WTC11 (cell line): Measurements from ENCODE around the gene ZBTB44. TPM values are rescaled to one million over a fixed set of nuclear protein-coding genes. Genes with fewer than 3 reads are reported as not detected.

Source experiments
- ATAC-seq: fragments of 200-7000 bp; cut with Tn5 transposase; 2 replicates; pipeline ENCODE4 v1.10.0; 2021; ENCODE audit warnings: mild to moderate bottlenecking, moderate library complexity
- CTCF ChIA-PET: fragments of 300-600 bp; sonication (Branson Sonifier 250); formaldehyde crosslinking; loops from one replicate; lab custom pipeline; 2021; ENCODE audit warnings: antibody characterized with exemption; lab: Charles Lee
- POLR2A ChIA-PET: fragments of 350-600 bp; sonication (Branson Sonifier 250); formaldehyde crosslinking; loops from one replicate; lab custom pipeline; 2021; ENCODE audit warnings: antibody characterized with exemption; lab: Charles Lee
- DNase-seq: peaks from one replicate; pipeline ENCODE4 v3.0.0; 2021; ENCODE audit warnings: low spot score
- H3K27ac Mint-ChIP-seq: 2 replicates; pipeline ENCODE4 v1.8.0; 2021; ENCODE audit warnings: mixed read lengths
- H3K27me3 Mint-ChIP-seq: 2 replicates; pipeline ENCODE4 v1.8.0; 2021; ENCODE audit warnings: low read depth, mild to moderate bottlenecking, moderate library complexity, mixed read lengths
- H3K36me3 Mint-ChIP-seq: 2 replicates; pipeline ENCODE4 v1.8.0; 2021; ENCODE audit warnings: mixed read lengths
- H3K4me1 Mint-ChIP-seq: 2 replicates; pipeline ENCODE4 v1.8.0; 2022; ENCODE audit warnings: mixed read lengths
- H3K4me3 Mint-ChIP-seq: 2 replicates; pipeline ENCODE4 v1.8.0; 2021; ENCODE audit warnings: mild to moderate bottlenecking, moderate library complexity, mixed read lengths
- H3K9me3 Mint-ChIP-seq: 2 replicates; pipeline ENCODE4 v1.8.0; 2021; ENCODE audit warnings: mixed read lengths
- ATF2 ChIP-seq: sonication (generic); formaldehyde crosslinking; IDR thresholded peaks from 2 replicates; pipeline ENCODE4 v1.8.1; 2022; ENCODE audit warnings: low read depth, missing genetic modification reagents, borderline replicate concordance
- CTCF ChIP-seq: fragments of 200-600 bp; IDR thresholded peaks from 2 replicates; pipeline ENCODE4 v1.8.0; 2022; ENCODE audit warnings: antibody characterized with exemption
- JAZF1 ChIP-seq: fragments of 250-450 bp; sonication (Bioruptor Pico); IDR thresholded peaks from 2 replicates; pipeline ENCODE4 v1.9.0; 2021; ENCODE audit warnings: moderate library complexity, mild to moderate bottlenecking, inconsistent platforms
- NFATC4 ChIP-seq: fragments of 250-450 bp; sonication (Bioruptor Pico); IDR thresholded peaks from 2 replicates; pipeline ENCODE4 v1.9.0; 2021; ENCODE audit warnings: mild to moderate bottlenecking
- NFYB ChIP-seq: sonication (generic); formaldehyde crosslinking; conservative IDR thresholded peaks from 2 replicates; pipeline ENCODE4 v1.8.0; 2022; ENCODE audit warnings: low read depth, missing genetic modification reagents
- NR1H2 ChIP-seq: sonication (generic); formaldehyde crosslinking; IDR thresholded peaks from 2 replicates; pipeline ENCODE4 v1.9.0; 2021; ENCODE audit warnings: mild to moderate bottlenecking, moderate library complexity, missing genetic modification reagents
- RORB ChIP-seq: fragments of 250-450 bp; sonication (Bioruptor Pico); IDR thresholded peaks from 2 replicates; pipeline ENCODE4 v1.9.0; 2021; ENCODE audit warnings: mild to moderate bottlenecking
- SMAD3 ChIP-seq: sonication (generic); formaldehyde crosslinking; IDR thresholded peaks from 2 replicates; pipeline ENCODE4 v1.8.0; 2022; ENCODE audit warnings: missing genetic modification reagents, mild to moderate bottlenecking, borderline replicate concordance
- SOX15 ChIP-seq: fragments of 250-450 bp; sonication (Bioruptor Pico); IDR thresholded peaks from 2 replicates; pipeline ENCODE4 v1.9.0; 2021; ENCODE audit warnings: mild to moderate bottlenecking
- TEAD1 ChIP-seq: sonication (generic); formaldehyde crosslinking; IDR thresholded peaks from 2 replicates; pipeline ENCODE4 v1.8.0; 2022; ENCODE audit warnings: mild to moderate bottlenecking, missing genetic modification reagents
- TP53 ChIP-seq: sonication (generic); formaldehyde crosslinking; IDR thresholded peaks from 2 replicates; pipeline ENCODE4 v1.8.1; 2023; ENCODE audit warnings: mild to moderate bottlenecking, missing genetic modification reagents
- ZNF219 ChIP-seq: sonication (generic); formaldehyde crosslinking; IDR thresholded peaks from 2 replicates; pipeline ENCODE4 v1.8.0; 2023; ENCODE audit warnings: missing genetic modification reagents, mild to moderate bottlenecking, borderline replicate concordance
- ZNF263 ChIP-seq: sonication (generic); formaldehyde crosslinking; IDR thresholded peaks from 2 replicates; pipeline ENCODE4 v1.8.1; 2022; ENCODE audit warnings: low read depth, mild to moderate bottlenecking, moderate library complexity, missing genetic modification reagents
- ZNF416 ChIP-seq: fragments of 250-450 bp; sonication (Bioruptor Pico); IDR thresholded peaks from 2 replicates; pipeline ENCODE4 v1.9.0; 2021; ENCODE audit warnings: mild to moderate bottlenecking, inconsistent platforms
- ZNF423 ChIP-seq: fragments of 250-450 bp; sonication (Bioruptor Pico); IDR thresholded peaks from 2 replicates; pipeline ENCODE4 v2.1.2; 2022; ENCODE audit warnings: mild to moderate bottlenecking, moderate library complexity
- total RNA-seq: library from RNA; stranded (reverse); gene quantifications from 3 replicates; pipeline ENCODE4 v1.2.3, GENCODE V29; 2021
- TF ChIP-seq, protein P1 (sequence below): sonication (generic); formaldehyde crosslinking; IDR thresholded peaks from 2 replicates; pipeline ENCODE4 v1.8.0; 2023; ENCODE audit warnings: missing genetic modification reagents, mild to moderate bottlenecking, borderline replicate concordance
- TF ChIP-seq, protein P2 (sequence below): fragments of 250-450 bp; sonication (Bioruptor Pico); IDR thresholded peaks from 2 replicates; pipeline ENCODE4 v2.1.2; 2022; ENCODE audit warnings: mild to moderate bottlenecking, moderate library complexity
- TF ChIP-seq, protein P3 (sequence below): sonication (generic); formaldehyde crosslinking; IDR thresholded peaks from 2 replicates; pipeline ENCODE4 v1.8.1; 2022; ENCODE audit warnings: missing genetic modification reagents, borderline replicate concordance
- TF ChIP-seq, protein P4 (sequence below): sonication (generic); formaldehyde crosslinking; conservative IDR thresholded peaks from 2 replicates; pipeline ENCODE4 v1.8.1; 2022; ENCODE audit warnings: mild to moderate bottlenecking, missing genetic modification reagents

ZBTB44 gene
- total RNA-seq, 1 experiment from 2014 or later = 107 TPM

- TF ChIP-seq, protein P1, sequence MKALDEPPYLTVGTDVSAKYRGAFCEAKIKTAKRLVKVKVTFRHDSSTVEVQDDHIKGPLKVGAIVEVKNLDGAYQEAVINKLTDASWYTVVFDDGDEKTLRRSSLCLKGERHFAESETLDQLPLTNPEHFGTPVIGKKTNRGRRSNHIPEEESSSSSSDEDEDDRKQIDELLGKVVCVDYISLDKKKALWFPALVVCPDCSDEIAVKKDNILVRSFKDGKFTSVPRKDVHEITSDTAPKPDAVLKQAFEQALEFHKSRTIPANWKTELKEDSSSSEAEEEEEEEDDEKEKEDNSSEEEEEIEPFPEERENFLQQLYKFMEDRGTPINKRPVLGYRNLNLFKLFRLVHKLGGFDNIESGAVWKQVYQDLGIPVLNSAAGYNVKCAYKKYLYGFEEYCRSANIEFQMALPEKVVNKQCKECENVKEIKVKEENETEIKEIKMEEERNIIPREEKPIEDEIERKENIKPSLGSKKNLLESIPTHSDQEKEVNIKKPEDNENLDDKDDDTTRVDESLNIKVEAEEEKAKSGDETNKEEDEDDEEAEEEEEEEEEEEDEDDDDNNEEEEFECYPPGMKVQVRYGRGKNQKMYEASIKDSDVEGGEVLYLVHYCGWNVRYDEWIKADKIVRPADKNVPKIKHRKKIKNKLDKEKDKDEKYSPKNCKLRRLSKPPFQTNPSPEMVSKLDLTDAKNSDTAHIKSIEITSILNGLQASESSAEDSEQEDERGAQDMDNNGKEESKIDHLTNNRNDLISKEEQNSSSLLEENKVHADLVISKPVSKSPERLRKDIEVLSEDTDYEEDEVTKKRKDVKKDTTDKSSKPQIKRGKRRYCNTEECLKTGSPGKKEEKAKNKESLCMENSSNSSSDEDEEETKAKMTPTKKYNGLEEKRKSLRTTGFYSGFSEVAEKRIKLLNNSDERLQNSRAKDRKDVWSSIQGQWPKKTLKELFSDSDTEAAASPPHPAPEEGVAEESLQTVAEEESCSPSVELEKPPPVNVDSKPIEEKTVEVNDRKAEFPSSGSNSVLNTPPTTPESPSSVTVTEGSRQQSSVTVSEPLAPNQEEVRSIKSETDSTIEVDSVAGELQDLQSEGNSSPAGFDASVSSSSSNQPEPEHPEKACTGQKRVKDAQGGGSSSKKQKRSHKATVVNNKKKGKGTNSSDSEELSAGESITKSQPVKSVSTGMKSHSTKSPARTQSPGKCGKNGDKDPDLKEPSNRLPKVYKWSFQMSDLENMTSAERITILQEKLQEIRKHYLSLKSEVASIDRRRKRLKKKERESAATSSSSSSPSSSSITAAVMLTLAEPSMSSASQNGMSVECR (CRISPR knock-in tag) = no peak
- TF ChIP-seq SMAD3 (CRISPR knock-in tag) (no peak), ZNF263 (CRISPR knock-in tag) (no peak), ZNF416 (CRISPR knock-in tag) (no peak), JAZF1 (CRISPR knock-in tag) (no peak), ZNF423 (no peak)
- TF ChIP-seq, protein P2, sequence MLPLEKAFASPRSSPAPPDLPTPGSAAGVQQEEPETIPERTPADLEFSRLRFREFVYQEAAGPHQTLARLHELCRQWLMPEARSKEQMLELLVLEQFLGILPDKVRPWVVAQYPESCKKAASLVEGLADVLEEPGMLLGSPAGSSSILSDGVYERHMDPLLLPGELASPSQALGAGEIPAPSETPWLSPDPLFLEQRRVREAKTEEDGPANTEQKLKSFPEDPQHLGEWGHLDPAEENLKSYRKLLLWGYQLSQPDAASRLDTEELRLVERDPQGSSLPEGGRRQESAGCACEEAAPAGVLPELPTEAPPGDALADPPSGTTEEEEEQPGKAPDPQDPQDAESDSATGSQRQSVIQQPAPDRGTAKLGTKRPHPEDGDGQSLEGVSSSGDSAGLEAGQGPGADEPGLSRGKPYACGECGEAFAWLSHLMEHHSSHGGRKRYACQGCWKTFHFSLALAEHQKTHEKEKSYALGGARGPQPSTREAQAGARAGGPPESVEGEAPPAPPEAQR (CRISPR knock-in tag) = no peak
These were observed 111.7 kb downstream of the ZBTB44 start (continued) for GRCh38 chr11:130202818-130203689.

DNA sequence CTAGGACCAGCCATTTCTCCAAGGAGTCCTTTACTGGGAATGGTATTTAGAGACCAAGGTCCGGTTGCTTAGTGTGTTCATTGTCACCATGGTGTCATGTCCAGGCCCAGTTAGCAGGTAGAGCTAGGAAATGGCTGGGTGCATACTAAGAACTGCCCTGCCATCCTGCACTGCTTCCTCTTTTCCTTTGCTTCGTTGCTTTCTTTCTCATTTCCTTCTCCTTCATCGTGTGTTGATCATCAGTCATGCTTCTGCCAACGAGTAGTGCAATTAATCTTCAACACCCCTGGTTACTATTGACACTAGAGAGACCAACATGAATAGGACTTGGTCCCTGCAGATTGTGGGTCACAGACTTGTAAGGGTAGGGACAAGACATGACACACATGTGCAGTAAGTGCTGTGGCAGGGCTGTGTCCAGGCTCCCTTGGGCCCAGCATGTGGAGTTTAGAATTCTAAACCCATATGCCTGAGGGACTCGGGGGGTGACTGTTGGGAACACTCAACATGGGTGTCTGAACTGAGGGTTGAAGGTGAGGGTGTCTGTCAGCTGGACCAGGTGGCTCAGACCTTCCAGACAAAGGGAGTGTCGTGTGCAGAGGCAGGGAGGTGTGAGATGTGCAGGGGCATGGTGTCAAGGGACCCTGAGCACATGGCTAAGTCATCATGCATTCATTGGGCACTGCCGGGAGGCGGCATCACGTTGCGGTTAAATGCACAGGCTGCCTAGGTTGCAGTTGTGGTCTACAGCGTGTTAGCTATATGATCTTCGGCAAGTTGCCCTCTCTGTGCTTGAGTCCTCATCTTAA lies 112.5 kb downstream of the ZBTB44 start:
- ATAC-seq = no peak
- H3K9me3 Mint-ChIP-seq = peaks cover 7% of the 10 kb centered on the region
- no peak overlapping the region for H3K4me3 Mint-ChIP-seq
- POLR2A ChIA-PET = no interaction called here
- CTCF ChIA-PET = interaction anchor here (1.3 kb wide), 1 partner anchor 11 kb away, joined by 5 read pairs; no protein-coding TSS in a partner anchor
- no peaks in the 10 kb centered on the region for H3K4me1 Mint-ChIP-seq
- no peaks in the 10 kb centered on the region for H3K27me3 Mint-ChIP-seq
- peaks cover 18% of the 10 kb centered on the region for H3K36me3 Mint-ChIP-seq
- H3K27ac Mint-ChIP-seq = no peak overlapping the region
- no peak for TF ChIP-seq SOX15
- TF ChIP-seq RORB (CRISPR knock-in tag) = no peak
- TF ChIP-seq TEAD1 = no peak
- no peak for TF ChIP-seq NFATC4 (CRISPR knock-in tag)
- TF ChIP-seq TP53 (CRISPR knock-in tag) = no peak
- TF ChIP-seq JAZF1 (CRISPR knock-in tag) = no peak
- TF ChIP-seq NR1H2 (CRISPR knock-in tag) = no peak
- no peak for TF ChIP-seq CTCF
- no peak for TF ChIP-seq ATF2 (CRISPR knock-in tag)
- TF ChIP-seq, protein P3, sequence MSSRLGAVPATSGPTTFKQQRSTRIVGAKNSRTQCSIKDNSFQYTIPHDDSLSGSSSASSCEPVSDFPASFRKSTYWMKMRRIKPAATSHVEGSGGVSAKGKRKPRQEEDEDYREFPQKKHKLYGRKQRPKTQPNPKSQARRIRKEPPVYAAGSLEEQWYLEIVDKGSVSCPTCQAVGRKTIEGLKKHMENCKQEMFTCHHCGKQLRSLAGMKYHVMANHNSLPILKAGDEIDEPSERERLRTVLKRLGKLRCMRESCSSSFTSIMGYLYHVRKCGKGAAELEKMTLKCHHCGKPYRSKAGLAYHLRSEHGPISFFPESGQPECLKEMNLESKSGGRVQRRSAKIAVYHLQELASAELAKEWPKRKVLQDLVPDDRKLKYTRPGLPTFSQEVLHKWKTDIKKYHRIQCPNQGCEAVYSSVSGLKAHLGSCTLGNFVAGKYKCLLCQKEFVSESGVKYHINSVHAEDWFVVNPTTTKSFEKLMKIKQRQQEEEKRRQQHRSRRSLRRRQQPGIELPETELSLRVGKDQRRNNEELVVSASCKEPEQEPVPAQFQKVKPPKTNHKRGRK (CRISPR knock-in tag) = no peak
- no peak for TF ChIP-seq ZNF219 (CRISPR knock-in tag)
- TF ChIP-seq, protein P2 (CRISPR knock-in tag) = no peak
- TF ChIP-seq, protein P4, sequence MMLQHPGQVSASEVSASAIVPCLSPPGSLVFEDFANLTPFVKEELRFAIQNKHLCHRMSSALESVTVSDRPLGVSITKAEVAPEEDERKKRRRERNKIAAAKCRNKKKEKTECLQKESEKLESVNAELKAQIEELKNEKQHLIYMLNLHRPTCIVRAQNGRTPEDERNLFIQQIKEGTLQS = no peak
- TF ChIP-seq NFYB = no peak
- TF ChIP-seq, all 79 proteins: peak for 0
- DNase-seq = no peak
